Omental fat pad (tissue), 4 donors: ENCODE results near the gene PWWP2B. TPM values are rescaled to one million over a fixed set of nuclear protein-coding genes. Genes with fewer than 3 reads are reported as not detected.

ENCODE experiments used
- ATAC-seq: fragments of 150-250 bp; one replicate; pipeline ENCODE4 v1.9.1; 2016; ENCODE audit warnings: mild to moderate bottlenecking, moderate library complexity; ENCODE audit not compliant: low FRiP score
- DNase-seq: peaks from one replicate; pipeline ENCODE4 v3.0.0-alpha.2; 2019; ENCODE audit warnings: low spot score
- CTCF ChIP-seq, 3 donors: fragments of 450-650 bp; IDR thresholded peaks; one replicate each; pipeline ENCODE4 v1.5.1; 2016 to 2017; ENCODE audit warnings: antibody characterized with exemption in 3 of 3, mild to moderate bottlenecking in 3 of 3, moderate library complexity in 2 of 3
- total RNA-seq, 4 donors: library from RNA; depleted of rRNA; stranded (reverse); fragments of >200 nt; gene quantifications; one replicate each; pipeline ENCODE4 v1.1.0, GENCODE V29; 2016

The PWWP2B gene
- total RNA-seq, 4 donors from 2014 or later: 6.0 to 24.4 (median 12.2) TPM

GRCh38 chr10:132382231-132382922 is 14.6 kb upstream of the PWWP2B start:
- DNase-seq (no peak), ATAC-seq (no peak)
- TF ChIP-seq CTCF (IDR thresholded peaks at IDR 0.05): no peak

GRCh38 chr10:132383101-132383500 is 13.9 kb upstream of the PWWP2B start:
- ATAC-seq (no peak), DNase-seq (no peak)
- no peak for TF ChIP-seq CTCF (IDR thresholded peaks at IDR 0.05)

GRCh38 chr10:132383751-132384196 is 13.2 kb upstream of the PWWP2B start:
- TF ChIP-seq CTCF (IDR thresholded peaks at IDR 0.05): no peak
- DNase-seq: no peak
- ATAC-seq: no peak

- no peak for TF ChIP-seq CTCF (IDR thresholded peaks at IDR 0.05)
- no peak for ATAC-seq
- no peak for DNase-seq
These were observed 12.2 kb upstream of the PWWP2B start for GRCh38 chr10:132384618-132385388.

GRCh38 chr10:132385389-132385667 is 11.7 kb upstream of the PWWP2B start:
- no peak for TF ChIP-seq CTCF (IDR thresholded peaks at IDR 0.05)
- ATAC-seq: no peak
- DNase-seq: no peak

- DNase-seq (no peak), ATAC-seq (no peak)
- TF ChIP-seq CTCF (IDR thresholded peaks at IDR 0.05): no peak
These were observed 11.1 kb upstream of the PWWP2B start for GRCh38 chr10:132385721-132386418.
